ENCODE measurements around the gene TCEANC2.

The TCEANC2 gene

DNA sequence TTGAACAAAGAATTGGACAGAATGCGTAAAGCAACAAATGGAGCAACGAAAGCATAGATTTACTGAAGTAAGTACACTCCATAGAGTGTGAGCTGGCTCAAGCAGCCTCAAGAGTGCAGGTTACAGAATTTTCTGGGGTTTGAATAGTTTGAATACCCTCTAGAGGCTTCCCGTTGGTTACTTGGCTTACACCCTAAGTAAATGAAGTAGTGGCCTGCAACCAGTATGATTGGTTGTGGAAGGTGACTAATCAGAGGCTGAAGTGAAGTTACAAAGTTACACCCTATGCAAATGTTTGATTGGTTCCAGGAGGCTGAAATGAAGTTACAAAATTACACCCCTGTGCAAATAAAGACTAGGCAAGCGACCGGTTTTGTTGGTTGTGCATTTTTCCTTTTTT lies 10.9 kb downstream of the TCEANC2 start:
- ChIA-PET CTCF (interaction anchor here (0.7 kb wide), 1 partner anchor 190 kb away, joined by 3 read pairs; no protein-coding TSS in a partner anchor), POLR2A (no interaction called here)
- TF ChIP-seq, protein P1, sequence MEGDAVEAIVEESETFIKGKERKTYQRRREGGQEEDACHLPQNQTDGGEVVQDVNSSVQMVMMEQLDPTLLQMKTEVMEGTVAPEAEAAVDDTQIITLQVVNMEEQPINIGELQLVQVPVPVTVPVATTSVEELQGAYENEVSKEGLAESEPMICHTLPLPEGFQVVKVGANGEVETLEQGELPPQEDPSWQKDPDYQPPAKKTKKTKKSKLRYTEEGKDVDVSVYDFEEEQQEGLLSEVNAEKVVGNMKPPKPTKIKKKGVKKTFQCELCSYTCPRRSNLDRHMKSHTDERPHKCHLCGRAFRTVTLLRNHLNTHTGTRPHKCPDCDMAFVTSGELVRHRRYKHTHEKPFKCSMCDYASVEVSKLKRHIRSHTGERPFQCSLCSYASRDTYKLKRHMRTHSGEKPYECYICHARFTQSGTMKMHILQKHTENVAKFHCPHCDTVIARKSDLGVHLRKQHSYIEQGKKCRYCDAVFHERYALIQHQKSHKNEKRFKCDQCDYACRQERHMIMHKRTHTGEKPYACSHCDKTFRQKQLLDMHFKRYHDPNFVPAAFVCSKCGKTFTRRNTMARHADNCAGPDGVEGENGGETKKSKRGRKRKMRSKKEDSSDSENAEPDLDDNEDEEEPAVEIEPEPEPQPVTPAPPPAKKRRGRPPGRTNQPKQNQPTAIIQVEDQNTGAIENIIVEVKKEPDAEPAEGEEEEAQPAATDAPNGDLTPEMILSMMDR (IDR thresholded peaks at IDR 0.05; ENCODE audit: insufficient read depth, low read length, missing control alignments) = no peak
- no peak for DNase-seq (ENCODE audit: low read depth, low spot score)
- H3K4me3 ChIP-seq (ENCODE audit: low read depth, low read length) = no peak overlapping the region

DNA sequence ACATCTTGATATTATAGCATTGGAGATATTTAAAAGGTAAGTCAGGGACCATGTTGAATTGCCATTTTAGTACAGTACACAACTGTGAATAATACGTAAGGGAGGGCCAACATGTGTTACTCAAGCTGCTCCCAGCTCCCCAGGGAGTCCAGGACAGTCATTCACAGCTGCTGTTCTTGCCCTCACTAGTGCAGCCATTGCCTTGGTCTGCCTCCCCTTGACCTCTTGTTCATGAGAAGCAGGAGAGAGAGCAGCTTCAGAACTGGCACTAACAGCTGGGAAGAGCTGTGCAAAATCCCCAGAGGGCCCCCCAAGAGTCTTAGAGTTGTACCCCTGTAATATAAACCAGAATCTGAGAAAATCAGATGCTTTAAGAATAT lies 16.4 kb downstream of the TCEANC2 start:
- TF ChIP-seq, protein P1 (IDR thresholded peaks at IDR 0.05; ENCODE audit: insufficient read depth, low read length, missing control alignments) = no peak
- CTCF ChIA-PET = interaction anchor here (0.8 to 7.0 kb wide), 10 partner anchors 9 to 745 kb away, joined by 3 to 71 read pairs (median 4); no protein-coding TSS in a partner anchor
- DNase-seq (ENCODE audit: low read depth, low spot score) = no peak
- H3K4me3 ChIP-seq (ENCODE audit: low read depth, low read length) = no peak overlapping the region
- POLR2A ChIA-PET = no interaction called here

DNA sequence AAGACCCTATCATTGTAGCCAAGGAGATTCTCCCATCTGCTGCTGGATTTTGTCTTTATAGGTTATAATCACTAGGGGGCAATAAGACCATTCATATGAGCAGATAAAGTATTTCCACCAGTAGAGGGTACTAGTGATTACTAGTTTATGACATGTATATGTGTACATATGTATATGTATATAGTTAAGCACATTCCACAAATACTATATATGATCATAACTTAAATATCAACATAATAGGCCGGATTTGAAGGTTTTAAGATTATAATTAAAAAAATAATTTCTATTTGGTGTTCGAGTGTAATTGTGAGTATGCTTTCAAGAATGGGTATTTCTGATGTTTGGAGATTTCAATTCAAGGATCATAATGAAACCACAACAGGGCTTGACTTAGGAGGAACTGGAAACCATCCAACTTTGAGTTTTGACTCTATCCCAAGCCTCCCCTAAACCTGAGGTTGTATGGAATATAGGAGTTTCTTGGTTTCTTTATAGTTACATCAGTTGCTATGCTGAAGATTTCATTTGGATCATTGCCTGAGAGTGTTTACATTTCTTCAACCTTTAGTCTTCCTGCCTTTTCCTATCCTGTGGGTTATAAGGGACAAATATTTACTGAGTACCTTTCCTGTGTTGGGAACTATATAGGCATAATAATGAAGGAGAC lies 16.9 kb downstream of the TCEANC2 start:
- POLR2A ChIA-PET = no interaction called here
- TF ChIP-seq, protein P1 (IDR thresholded peaks at IDR 0.05; ENCODE audit: insufficient read depth, low read length, missing control alignments) = peak; percentile 72
- CTCF ChIA-PET = interaction anchor here (0.8 to 7.0 kb wide), 16 partner anchors 10 to 926 kb away, joined by 3 to 71 read pairs (median 4); partner anchors contain the start of genes ACOT11, CYB5RL and MRPL37
- no peak for DNase-seq (ENCODE audit: low read depth, low spot score)
- H3K4me3 ChIP-seq (ENCODE audit: low read depth, low read length) = no peak overlapping the region

DNA sequence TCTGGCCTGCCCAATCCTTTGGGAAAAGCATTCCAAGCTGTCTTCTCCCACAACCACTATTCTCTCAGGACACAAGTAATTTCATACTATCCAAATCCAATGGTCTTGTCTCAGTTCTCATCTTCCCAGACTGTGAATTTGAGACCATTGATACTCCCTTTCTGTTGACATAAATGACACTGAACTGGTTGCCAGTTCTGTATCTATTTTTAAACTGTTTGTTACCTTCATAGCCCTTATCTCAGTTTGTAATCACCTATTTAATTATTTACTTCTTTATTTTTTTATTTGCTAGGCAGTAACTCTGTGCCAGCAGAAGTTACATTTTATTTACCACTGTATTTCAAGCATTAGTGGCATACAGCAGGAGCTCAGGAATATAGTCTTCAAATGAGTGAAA lies 24.0 kb downstream of the TCEANC2 start:
- CTCF ChIA-PET = interaction anchor here (5.4 kb wide), 1 partner anchor 12 kb away, joined by 19 read pairs; no protein-coding TSS in a partner anchor
- DNase-seq (ENCODE audit: low read depth, low spot score) = no peak
- H3K4me3 ChIP-seq (ENCODE audit: low read depth, low read length) = no peak overlapping the region
- POLR2A ChIA-PET = no interaction called here
- TF ChIP-seq, protein P1 (IDR thresholded peaks at IDR 0.05; ENCODE audit: insufficient read depth, low read length, missing control alignments) = no peak

DNA sequence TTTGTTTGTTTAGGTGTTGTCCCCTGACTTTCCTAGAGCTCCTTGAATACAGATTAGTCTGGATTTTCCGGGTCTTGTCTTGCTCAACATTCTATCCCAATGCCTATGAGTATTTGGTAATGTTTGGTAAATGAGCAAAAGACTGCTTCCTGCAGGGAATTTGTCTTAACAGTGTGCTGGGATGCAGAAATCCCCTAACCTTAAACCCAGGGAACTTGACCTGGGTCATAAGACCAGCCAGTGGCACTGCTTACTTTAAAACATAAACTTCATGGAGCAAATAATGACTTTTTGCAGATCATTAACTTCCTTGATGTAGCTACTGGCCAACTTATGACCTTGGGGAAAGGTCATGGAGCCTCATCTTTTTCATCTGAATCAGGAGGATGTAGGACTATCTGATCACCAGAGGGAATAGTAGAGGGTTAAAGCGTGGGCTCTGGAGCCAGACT lies 27.2 kb downstream of the TCEANC2 start:
- POLR2A ChIA-PET = interaction anchor here (0.8 kb wide), 1 partner anchor 753 kb away, joined by 3 read pairs; no protein-coding TSS in a partner anchor

More for the DNA sequence above, 27.2 kb downstream of the TCEANC2 start:
- CTCF ChIA-PET = interaction anchor here (0.9 to 7.8 kb wide), 9 partner anchors 9 to 408 kb away, joined by 3 to 71 read pairs (median 5); no protein-coding TSS in a partner anchor
- TF ChIP-seq, protein P1 (IDR thresholded peaks at IDR 0.05; ENCODE audit: insufficient read depth, low read length, missing control alignments) = no peak
- DNase-seq (ENCODE audit: low read depth, low spot score) = no peak
- no peak overlapping the region for H3K4me3 ChIP-seq (ENCODE audit: low read depth, low read length)
